Endothelial cell of umbilical vein (primary cell): ENCODE measurements around the gene SAT2.
A peak's percentile ranks its signal among the peaks of the same experiment; 100 is the strongest.

Experiments used
- CTCF ChIP-seq, 2 donors: IDR thresholded peaks; 1 replicate in 1 of 2; 2 replicates in 1 of 2; pipeline ENCODE4 v1.5.1; 2011; ENCODE audit warnings: low read length in 2 of 2, mild to moderate bottlenecking in 2 of 2, moderate library complexity in 2 of 2, control low read depth in 1 of 2, inconsistent platforms in 1 of 2, low read depth in 1 of 2; ENCODE audit not compliant: insufficient read depth in 1 of 2; ENCODE audit errors: extremely low read depth in 1 of 2
- MAX ChIP-seq: IDR thresholded peaks from 2 replicates; pipeline ENCODE4 v1.6.1; 2011; ENCODE audit not compliant: insufficient read depth, insufficient read length
- POLR2A ChIP-seq: IDR thresholded peaks from 2 replicates; pipeline ENCODE4 v1.6.1; 2012; ENCODE audit warnings: low read depth, mild to moderate bottlenecking, control low read depth, low read length

GRCh38 chr17:7634384-7634783 lies 6.8 kb upstream of the SAT2 start:
- peak; percentile 60 to 74 for TF ChIP-seq CTCF (IDR thresholded peaks at IDR 0.05; ENCODE audit: extremely low read depth in 1 of 2, insufficient read depth in 1 of 2, low read depth in 1 of 2, low read length in 2 of 2)
- no peak for TF ChIP-seq POLR2A
- no peak for TF ChIP-seq MAX
